ENCODE measurements around the gene TIE1.

TIE1 gene

GRCh38 chr1:43296207-43296606 lies 4.6 kb upstream of the TIE1 start:
- Mint-ChIP-seq H3K4me1 (ENCODE audit: low read depth) (peaks cover 14% of the 10 kb centered on the region), H3K4me3 (no peak overlapping the region)

GRCh38 chr1:43298055-43298454 lies 2.7 kb upstream of the TIE1 start:
- Mint-ChIP-seq H3K27me3 (no peaks in the 10 kb centered on the region), H3K36me3 (ENCODE audit: low read depth) (no peaks in the 10 kb centered on the region), H3K27ac (no peak overlapping the region), H3K9me3 (no peaks in the 10 kb centered on the region), H3K4me1 (ENCODE audit: low read depth) (peaks cover 14% of the 10 kb centered on the region), H3K4me3 (no peak overlapping the region)

More at GRCh38 chr1:43296207-43296606, 4.6 kb upstream of the TIE1 start:
- Mint-ChIP-seq H3K27me3 (no peaks in the 10 kb centered on the region), H3K36me3 (ENCODE audit: low read depth) (no peaks in the 10 kb centered on the region), H3K27ac (no peak overlapping the region), H3K9me3 (no peaks in the 10 kb centered on the region)

GRCh38 chr1:43299101-43299500 lies 1.7 kb upstream of the TIE1 start:
- Mint-ChIP-seq H3K4me3 (no peak overlapping the region), H3K4me1 (ENCODE audit: low read depth) (peaks cover 14% of the 10 kb centered on the region), H3K9me3 (no peaks in the 10 kb centered on the region), H3K27ac (no peak overlapping the region), H3K27me3 (no peaks in the 10 kb centered on the region), H3K36me3 (ENCODE audit: low read depth) (no peaks in the 10 kb centered on the region)

GRCh38 chr1:43302201-43302600 lies 1.4 kb downstream of the TIE1 start:
- no peaks in the 10 kb centered on the region for H3K27me3 Mint-ChIP-seq
- no peak overlapping the region for H3K4me3 Mint-ChIP-seq

GRCh38 chr1:43302721-43303470 lies 2.1 kb downstream of the TIE1 start:
- Mint-ChIP-seq H3K4me1 (ENCODE audit: low read depth) (no peaks in the 10 kb centered on the region), H3K27me3 (no peaks in the 10 kb centered on the region), H3K36me3 (ENCODE audit: low read depth) (no peaks in the 10 kb centered on the region), H3K9me3 (no peaks in the 10 kb centered on the region), H3K4me3 (no peak overlapping the region), H3K27ac (no peak overlapping the region)

More at GRCh38 chr1:43302201-43302600, 1.4 kb downstream of the TIE1 start:
- H3K36me3 Mint-ChIP-seq (ENCODE audit: low read depth), result no peaks in the 10 kb centered on the region
- H3K9me3 Mint-ChIP-seq, result no peaks in the 10 kb centered on the region
- no peak overlapping the region for H3K27ac Mint-ChIP-seq
- no peaks in the 10 kb centered on the region for H3K4me1 Mint-ChIP-seq (ENCODE audit: low read depth)

GRCh38 chr1:43303471-43304313 lies 2.9 kb downstream of the TIE1 start:
- H3K27ac Mint-ChIP-seq, result no peak overlapping the region
- H3K4me3 Mint-ChIP-seq, result no peak overlapping the region
- H3K36me3 Mint-ChIP-seq (ENCODE audit: low read depth), result no peaks in the 10 kb centered on the region
- no peaks in the 10 kb centered on the region for H3K27me3 Mint-ChIP-seq
- H3K4me1 Mint-ChIP-seq (ENCODE audit: low read depth), result no peaks in the 10 kb centered on the region
- H3K9me3 Mint-ChIP-seq, result no peaks in the 10 kb centered on the region

- H3K27me3 Mint-ChIP-seq, result no peaks in the 10 kb centered on the region
- no peaks in the 10 kb centered on the region for H3K4me1 Mint-ChIP-seq (ENCODE audit: low read depth)
- no peak overlapping the region for H3K27ac Mint-ChIP-seq
- H3K4me3 Mint-ChIP-seq, result no peak overlapping the region
- H3K9me3 Mint-ChIP-seq, result no peaks in the 10 kb centered on the region
- no peaks in the 10 kb centered on the region for H3K36me3 Mint-ChIP-seq (ENCODE audit: low read depth)
These were observed 3.5 kb downstream of the TIE1 start for GRCh38 chr1:43304314-43304681.

- no peaks in the 10 kb centered on the region for H3K36me3 Mint-ChIP-seq (ENCODE audit: low read depth)
- H3K9me3 Mint-ChIP-seq, result no peaks in the 10 kb centered on the region
- no peak overlapping the region for H3K27ac Mint-ChIP-seq
- no peak overlapping the region for H3K4me3 Mint-ChIP-seq
- H3K4me1 Mint-ChIP-seq (ENCODE audit: low read depth), result no peaks in the 10 kb centered on the region
- no peaks in the 10 kb centered on the region for H3K27me3 Mint-ChIP-seq
These were observed 4.1 kb downstream of the TIE1 start for GRCh38 chr1:43304771-43305300.

GRCh38 chr1:43305461-43305860 lies 4.7 kb downstream of the TIE1 start:
- no peaks in the 10 kb centered on the region for H3K36me3 Mint-ChIP-seq (ENCODE audit: low read depth)
- H3K27me3 Mint-ChIP-seq, result no peaks in the 10 kb centered on the region
- H3K4me3 Mint-ChIP-seq, result no peak overlapping the region
- no peaks in the 10 kb centered on the region for H3K4me1 Mint-ChIP-seq (ENCODE audit: low read depth)
- no peak overlapping the region for H3K27ac Mint-ChIP-seq
- H3K9me3 Mint-ChIP-seq, result no peaks in the 10 kb centered on the region

GRCh38 chr1:43305926-43306687 lies 5.3 kb downstream of the TIE1 start:
- Mint-ChIP-seq H3K36me3 (ENCODE audit: low read depth) (no peaks in the 10 kb centered on the region), H3K27ac (no peak overlapping the region), H3K27me3 (no peaks in the 10 kb centered on the region), H3K9me3 (no peaks in the 10 kb centered on the region), H3K4me1 (ENCODE audit: low read depth) (no peaks in the 10 kb centered on the region), H3K4me3 (no peak overlapping the region)

GRCh38 chr1:43306688-43307457 lies 6.1 kb downstream of the TIE1 start:
- Mint-ChIP-seq H3K4me3 (no peak overlapping the region), H3K36me3 (ENCODE audit: low read depth) (no peaks in the 10 kb centered on the region), H3K27me3 (no peaks in the 10 kb centered on the region), H3K9me3 (no peaks in the 10 kb centered on the region), H3K4me1 (ENCODE audit: low read depth) (no peaks in the 10 kb centered on the region), H3K27ac (no peak overlapping the region)

- H3K4me1 Mint-ChIP-seq (ENCODE audit: low read depth), result no peaks in the 10 kb centered on the region
- H3K4me3 Mint-ChIP-seq, result no peak overlapping the region
- no peak overlapping the region for H3K27ac Mint-ChIP-seq
- H3K27me3 Mint-ChIP-seq, result no peaks in the 10 kb centered on the region
- no peaks in the 10 kb centered on the region for H3K9me3 Mint-ChIP-seq
- H3K36me3 Mint-ChIP-seq (ENCODE audit: low read depth), result no peaks in the 10 kb centered on the region
These were observed 6.8 kb downstream of the TIE1 start for GRCh38 chr1:43307458-43308158.

GRCh38 chr1:43308635-43309404 lies 8.0 kb downstream of the TIE1 start:
- Mint-ChIP-seq H3K27ac (no peak overlapping the region), H3K4me3 (no peak overlapping the region), H3K36me3 (ENCODE audit: low read depth) (no peaks in the 10 kb centered on the region), H3K4me1 (ENCODE audit: low read depth) (no peaks in the 10 kb centered on the region), H3K9me3 (no peaks in the 10 kb centered on the region), H3K27me3 (no peaks in the 10 kb centered on the region)
